ENCODE measurements around the gene PIGT.

Gene PIGT

GRCh38 chr20:45432294-45432693 is 16.4 kb downstream of the PIGT start:
- no peak for DNase-seq

DNA sequence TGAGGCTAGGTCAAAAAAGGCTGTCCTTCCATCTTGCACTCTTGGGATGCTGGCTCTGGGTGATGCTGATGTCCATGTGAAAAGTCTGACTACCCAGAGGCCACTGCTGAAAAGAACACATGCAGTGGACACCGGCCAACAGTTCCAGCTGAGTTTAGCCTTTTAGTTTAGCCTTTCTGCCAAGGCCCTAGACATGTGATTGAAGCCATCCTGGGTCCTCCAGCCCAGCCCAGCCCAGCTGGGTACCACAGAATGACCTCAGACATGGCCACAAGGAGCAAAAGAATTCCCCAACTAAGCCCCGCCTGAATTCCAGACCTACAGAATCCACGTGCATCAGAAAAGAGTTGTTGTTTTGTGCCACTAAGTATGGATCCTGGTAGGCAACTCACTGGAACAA is 17.4 kb downstream of the PIGT start:
- DNase-seq = no peak

GRCh38 chr20:45433976-45434375 is 18.0 kb downstream of the PIGT start:
- DNase-seq = no peak

DNA sequence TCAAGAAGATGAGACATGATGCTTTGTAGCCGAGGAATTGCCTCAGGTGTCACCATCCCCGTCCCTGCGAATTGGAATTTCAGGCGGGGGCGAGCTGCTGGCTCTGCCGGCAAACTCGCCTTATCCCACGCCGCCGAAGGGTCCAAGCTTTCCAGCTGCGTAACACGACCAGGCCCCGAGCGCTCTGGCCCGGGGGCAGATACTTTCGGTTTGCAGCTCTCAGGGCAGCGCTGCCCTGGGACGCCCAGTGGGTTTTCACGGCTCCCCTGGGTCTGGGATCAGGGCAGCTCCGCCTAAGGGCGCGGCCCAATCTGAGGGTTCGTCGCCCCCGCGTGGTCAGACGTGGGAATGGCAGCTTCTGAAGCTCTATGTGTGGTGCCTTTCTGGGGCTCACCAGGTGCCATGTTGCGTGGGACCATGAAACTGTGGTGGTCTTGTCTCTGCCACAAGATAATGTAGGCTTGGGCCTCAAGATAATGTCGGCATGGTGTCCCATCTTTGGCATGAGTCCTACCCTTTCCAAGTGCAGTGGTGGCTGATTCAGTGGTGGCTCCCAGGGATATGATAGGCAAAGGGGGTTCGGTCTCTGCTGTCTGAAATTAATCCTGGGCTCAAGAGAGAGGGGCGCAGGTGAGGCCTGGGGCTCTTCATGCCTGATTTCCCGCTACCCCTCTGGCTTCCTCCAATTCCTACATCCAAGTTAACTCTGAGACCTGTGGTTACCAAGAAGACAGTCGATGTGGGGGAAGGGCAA is 21.0 kb downstream of the PIGT start:
- peak; percentile 85 for DNase-seq

GRCh38 chr20:45440424-45440823 is 24.5 kb downstream of the PIGT start:
- no peak for DNase-seq

GRCh38 chr20:45440891-45441685 is 25.1 kb downstream of the PIGT start:
- no peak for DNase-seq

GRCh38 chr20:45441746-45442145 is 25.8 kb downstream of the PIGT start:
- DNase-seq = no peak

DNA sequence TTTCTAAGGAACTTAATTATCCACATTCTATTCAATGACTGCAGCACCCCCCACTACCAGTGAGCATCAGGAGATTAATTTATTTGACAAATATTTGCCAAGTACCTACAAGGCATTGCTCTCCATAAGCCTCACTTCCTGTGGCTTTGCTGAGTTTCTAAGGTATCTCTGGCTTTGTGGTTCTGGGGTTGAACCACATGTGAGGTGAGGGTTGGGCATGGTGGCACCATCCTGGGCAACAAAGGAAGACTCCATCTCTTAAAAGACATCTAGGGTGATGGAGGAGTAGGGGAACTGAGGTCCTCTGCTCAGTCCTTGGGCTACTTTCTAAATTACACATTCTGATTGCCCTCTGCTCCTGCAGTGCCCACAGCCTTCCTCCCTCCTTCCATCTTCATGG is 28.1 kb downstream of the PIGT start:
- no peak for DNase-seq

- peak; percentile 31 for DNase-seq
Observed at GRCh38 chr20:45445805-45446562, 30.0 kb downstream of the PIGT start.

- DNase-seq = no peak
Observed at GRCh38 chr20:45448270-45448669, 32.3 kb downstream of the PIGT start.

DNA sequence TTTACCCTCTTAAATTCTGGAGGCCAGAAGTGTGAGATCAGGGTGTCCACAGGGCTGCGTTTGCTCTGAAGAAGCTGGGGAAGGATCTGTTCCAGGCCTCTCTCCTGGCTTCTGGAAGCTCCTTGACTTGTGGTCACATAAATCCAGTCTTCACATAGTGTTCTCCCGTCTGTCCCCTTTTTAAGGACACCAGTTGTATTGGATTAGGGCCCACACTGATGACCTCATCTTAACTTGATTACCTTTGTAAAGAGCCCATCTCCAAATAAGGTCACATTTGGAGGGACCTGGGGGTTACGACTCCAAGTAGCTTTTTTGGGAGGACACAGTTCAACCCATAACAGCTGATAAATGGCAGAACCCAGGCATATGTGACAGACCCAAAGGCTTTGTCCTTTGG is 33.6 kb downstream of the PIGT start:
- DNase-seq = no peak

DNA sequence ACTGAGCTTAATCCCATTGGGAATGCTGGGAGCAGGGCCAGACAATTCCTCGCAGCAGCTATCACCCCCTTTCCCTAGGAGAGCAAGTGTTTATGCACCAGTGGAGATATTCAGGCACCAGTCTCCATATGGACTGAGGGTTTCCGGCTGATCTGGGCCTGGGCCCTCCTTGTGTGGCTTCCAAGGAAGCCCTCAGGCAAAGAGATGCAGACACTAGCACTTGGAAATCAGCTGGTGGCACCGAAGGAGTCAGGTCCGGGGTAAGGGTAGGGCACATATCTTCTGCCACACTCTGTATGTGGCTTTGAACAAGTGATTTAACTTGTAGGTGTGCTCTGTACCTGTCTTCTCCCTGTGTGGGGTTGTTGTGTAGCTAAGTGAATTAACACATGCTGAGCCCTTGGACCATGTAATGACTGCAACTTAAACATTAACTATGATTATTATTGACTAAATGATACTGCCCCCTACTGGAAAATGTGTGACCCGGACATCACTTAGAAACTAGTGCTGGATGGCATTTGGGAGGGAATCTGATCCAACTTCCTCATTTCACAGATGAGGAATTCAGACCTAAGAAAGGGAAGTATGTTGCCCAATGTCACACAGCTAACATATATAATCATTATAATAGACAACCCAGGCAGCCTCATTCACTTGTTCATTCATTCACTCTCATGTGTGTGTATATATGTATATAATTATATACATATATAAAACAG is 34.3 kb downstream of the PIGT start:
- DNase-seq = no peak

- no peak for DNase-seq
Observed at GRCh38 chr20:45452238-45452637, 36.3 kb downstream of the PIGT start.

DNA sequence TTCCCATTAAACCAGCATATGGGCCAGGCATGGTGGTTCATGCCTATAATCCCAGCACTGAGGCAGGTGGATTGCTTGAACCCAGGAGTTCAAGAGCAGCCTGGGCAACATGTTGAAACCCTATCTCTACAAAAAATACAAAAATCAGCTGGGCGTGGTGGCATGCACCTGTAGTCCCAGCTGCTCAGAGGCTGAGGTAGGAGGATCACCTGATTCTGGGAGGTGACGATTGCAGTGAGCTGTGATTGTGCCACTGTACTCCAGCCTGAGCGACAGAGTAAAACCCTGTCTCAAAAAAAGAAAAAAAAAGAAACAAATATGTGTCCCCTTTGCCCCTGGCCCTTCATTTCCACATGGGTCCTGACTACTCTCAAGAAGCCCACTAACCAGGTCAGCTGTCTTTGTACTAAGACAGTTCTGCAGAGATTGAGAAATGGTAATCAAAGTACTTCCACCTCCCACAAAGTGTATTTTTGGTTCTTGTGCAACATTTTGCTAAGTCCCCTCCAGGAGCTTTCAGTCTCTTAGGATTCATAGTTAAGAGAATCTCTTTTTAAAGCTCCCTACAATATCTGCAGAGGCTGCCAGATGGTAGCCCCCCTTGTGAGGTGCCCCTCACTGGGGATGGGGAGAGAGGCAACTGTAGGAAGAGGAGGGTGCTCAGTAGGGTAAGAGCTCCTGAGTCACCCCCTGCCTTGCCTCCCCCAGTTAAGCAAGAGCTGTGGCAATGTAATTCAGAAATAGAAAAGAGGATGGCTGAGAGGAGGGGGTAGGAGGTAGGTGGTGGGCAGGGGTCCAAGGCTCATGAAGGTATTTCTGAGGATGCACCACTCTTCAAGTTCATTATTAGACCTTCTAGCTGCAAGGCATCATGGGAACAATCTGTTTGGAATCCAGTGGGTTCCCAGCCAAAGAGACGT is 37.1 kb downstream of the PIGT start:
- no peak for DNase-seq

GRCh38 chr20:45456632-45457031 is 40.7 kb downstream of the PIGT start:
- peak; percentile 25 for DNase-seq

GRCh38 chr20:45459606-45460005 is 43.7 kb downstream of the PIGT start:
- no peak for DNase-seq

DNA sequence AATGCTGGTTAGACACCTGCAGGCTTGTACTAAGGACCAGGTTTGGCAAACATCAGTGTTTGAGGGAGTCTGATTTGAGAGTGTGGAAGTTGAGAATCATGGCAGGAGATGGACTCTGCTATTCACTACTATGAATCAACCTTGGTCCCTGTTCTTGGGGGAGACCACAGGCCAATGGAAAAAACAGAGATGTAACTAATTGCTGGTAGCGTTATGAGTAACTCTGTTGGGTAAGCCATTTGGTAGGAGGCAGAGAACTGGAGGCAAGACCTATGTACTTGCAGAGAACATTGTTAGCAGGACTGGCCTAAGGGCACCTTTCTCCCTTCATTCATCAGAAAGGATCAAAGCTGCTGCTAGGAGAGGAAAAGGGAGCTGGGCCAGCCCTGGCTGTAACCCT is 45.3 kb downstream of the PIGT start:
- DNase-seq = no peak

DNA sequence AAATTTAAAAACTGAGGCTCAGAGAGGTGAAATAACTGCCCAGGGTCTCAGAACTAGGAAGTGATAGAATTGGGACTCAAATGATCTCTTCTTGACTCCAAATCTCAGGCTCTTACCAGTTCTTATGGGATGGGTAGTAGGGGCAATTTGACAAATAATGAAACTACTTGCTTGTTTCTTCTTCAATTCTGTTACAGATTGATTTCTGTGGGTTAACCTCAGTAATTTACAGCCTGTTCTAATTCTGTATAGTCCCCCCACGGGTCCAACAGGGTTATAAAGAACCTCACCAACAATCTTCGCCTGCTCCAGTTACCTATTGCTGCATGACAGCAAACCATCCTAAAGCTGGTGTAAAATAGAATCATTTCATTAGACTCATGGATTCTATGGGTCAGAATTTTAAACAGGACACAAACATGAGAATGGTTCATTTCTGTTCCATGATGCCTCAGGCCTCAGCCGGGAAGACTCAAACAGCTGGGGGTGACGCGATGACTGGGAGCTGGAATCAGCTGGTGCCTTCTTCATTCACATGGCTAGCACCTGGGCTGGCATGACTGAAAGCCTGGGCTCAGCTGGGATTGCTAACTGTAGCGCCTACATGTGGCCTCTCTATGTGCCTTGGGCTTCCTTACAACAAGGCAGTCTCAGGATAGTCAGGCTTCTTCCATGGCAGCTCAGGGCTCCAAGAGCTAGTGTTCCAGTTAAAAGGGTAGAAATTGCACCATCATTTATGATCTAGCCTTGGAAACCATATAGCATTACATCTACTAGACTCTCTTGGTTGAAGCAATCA is 47.0 kb downstream of the PIGT start:
- DNase-seq = no peak

DNA sequence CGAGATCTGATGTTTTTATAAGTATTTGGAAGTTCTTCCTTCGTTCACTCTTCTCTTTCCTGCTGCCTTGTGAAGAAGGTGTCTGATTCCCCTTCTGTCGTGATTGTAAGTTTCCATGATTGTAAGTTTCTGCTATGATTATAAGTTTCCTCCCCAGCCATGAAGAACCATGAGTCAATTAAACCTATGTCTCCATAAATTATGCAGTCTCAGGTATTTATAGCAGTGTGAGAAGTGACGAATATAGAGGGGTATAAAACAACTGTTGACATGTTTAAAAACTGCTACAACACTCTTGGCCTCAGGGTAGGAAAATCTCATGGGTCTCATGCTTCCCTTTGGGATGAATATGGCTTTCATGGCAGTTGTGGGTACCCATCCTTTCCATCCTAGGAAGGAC is 47.8 kb downstream of the PIGT start:
- no peak for DNase-seq

DNA sequence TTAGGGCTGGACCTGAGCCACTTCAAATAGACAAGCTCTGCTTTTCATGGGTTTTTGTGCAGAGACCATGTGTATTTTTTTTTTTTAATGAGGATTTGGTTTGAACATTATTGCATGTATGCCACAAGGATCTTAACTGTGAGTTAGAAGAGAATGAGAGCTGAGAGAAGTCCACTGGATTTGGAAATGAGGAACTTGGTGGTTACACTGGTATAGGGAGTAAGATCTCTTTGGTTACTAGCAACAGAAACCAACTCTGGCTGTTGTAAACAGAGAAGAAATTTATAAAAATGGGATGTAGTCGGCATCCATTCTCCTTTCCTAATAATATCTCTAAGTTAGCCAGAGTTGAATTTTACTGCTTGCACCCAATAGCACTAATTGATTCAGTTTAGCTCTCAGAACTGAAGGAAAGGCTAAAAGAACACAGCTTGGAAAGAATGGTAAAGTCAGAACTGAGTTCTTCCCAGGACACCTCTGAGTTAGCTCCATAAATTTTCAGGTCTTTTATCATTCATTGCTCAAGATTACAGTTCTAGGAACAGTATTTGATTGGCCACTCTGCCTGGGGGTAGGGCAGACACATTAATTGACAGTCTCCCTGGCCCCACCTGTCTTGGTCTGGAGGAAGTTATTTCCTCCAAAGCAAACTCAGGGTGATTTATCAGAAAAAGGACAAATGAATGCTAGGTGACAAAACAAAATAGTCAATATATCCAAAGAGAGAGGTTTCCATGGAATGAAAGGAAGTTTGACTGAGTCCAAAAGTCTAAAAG is 49.7 kb downstream of the PIGT start:
- DNase-seq = no peak
